ENCODE data around the gene GGPS1.
"Not testable (repeated sequence)": the region's sequence is repeated elsewhere in the genome, so short reads cannot be mapped to it uniquely, and the experiment has no call there.

- TF ChIP-seq POLR2AphosphoS5 (IDR thresholded peaks at IDR 0.05; ENCODE audit: low read depth, low read length); ATF2 (IDR thresholded peaks at IDR 0.05; ENCODE audit: low read length); ZNF274 (IDR thresholded peaks at IDR 0.05; ENCODE audit: borderline replicate concordance, extremely low read depth, low read length); CTCF (IDR thresholded peaks at IDR 0.05; ENCODE audit: control extremely low read depth in 1 of 3, insufficient read depth in 1 of 3, low read depth in 1 of 3, low read length in 3 of 3); TAF1 (IDR thresholded peaks at IDR 0.05; ENCODE audit: low read depth, low read length); SUZ12 (IDR thresholded peaks at IDR 0.05; ENCODE audit: low read length); POLR2A (IDR thresholded peaks at IDR 0.05; ENCODE audit: control extremely low read depth in 1 of 2, low read depth in 2 of 2, low read length in 2 of 2); YY1 (IDR thresholded peaks at IDR 0.05; ENCODE audit: low read depth, low read length); EP300 (IDR thresholded peaks at IDR 0.05; ENCODE audit: borderline replicate concordance in 1 of 2, low read depth in 2 of 2, low read length in 2 of 2); MAX (IDR thresholded peaks at IDR 0.05); SP2 (IDR thresholded peaks at IDR 0.05; ENCODE audit: low read length); TBP (IDR thresholded peaks at IDR 0.05; ENCODE audit: low read depth, low read length); CHD2 (IDR thresholded peaks at IDR 0.05; ENCODE audit: low read length); SIN3A (conservative IDR thresholded peaks at IDR 0.05 in 1 of 2, IDR thresholded peaks at IDR 0.05 in 1 of 2; ENCODE audit: low read depth in 1 of 2, low read length in 2 of 2): not testable (repeated sequence)
Measured at GRCh38 chr1:235381955-235382739, 53.8 kb downstream of the GGPS1 start.

Measured in H1 (cell line).